BLaER1 (cell line): Measurements from ENCODE around the gene PCDHGA12.
A peak's percentile ranks its signal among the peaks of the same experiment; 100 is the strongest.
"Not testable (repeated sequence)": the region's sequence is repeated elsewhere in the genome, so short reads cannot be mapped to it uniquely, and the experiment has no call there.

Source experiments
- H3K27ac ChIP-seq: shearing (Covaris generic); formaldehyde crosslinking; 2 replicates; pipeline ENCODE4 v1.8.1; 2022
- H3K27me3 ChIP-seq: shearing (Covaris generic); formaldehyde crosslinking; 2 replicates; pipeline ENCODE4 v1.8.1; 2022
- H3K36me3 ChIP-seq: shearing (Covaris generic); formaldehyde crosslinking; 2 replicates; pipeline ENCODE4 v1.8.1; 2022
- H3K4me1 ChIP-seq: shearing (Covaris generic); formaldehyde crosslinking; 2 replicates; pipeline ENCODE4 v1.8.1; 2022
- H3K4me2 ChIP-seq: shearing (Covaris generic); formaldehyde crosslinking; 2 replicates; pipeline ENCODE4 v1.8.1; 2022
- H3K4me3 ChIP-seq: shearing (Covaris generic); formaldehyde crosslinking; 2 replicates; pipeline ENCODE4 v1.8.1; 2022
- H3K9ac ChIP-seq: shearing (Covaris generic); formaldehyde crosslinking; 2 replicates; pipeline ENCODE4 v1.8.1; 2022
- H3K9me3 ChIP-seq: shearing (Covaris generic); formaldehyde crosslinking; 2 replicates; pipeline ENCODE4 v1.8.1; 2022
- H4K20me1 ChIP-seq: shearing (Covaris generic); formaldehyde crosslinking; 2 replicates; pipeline ENCODE4 v1.8.1; 2022
- Cebpa-rat ChIP-seq: shearing (Covaris generic); IDR thresholded peaks from 2 replicates; pipeline ENCODE4 v1.8.1; 2022

PCDHGA12 gene

GRCh38 chr5:141420855-141421488, 9.3 kb upstream of the PCDHGA12 start, which contains the start of gene PCDHGA11:
TSS of gene PCDHGA11 (plus strand) at chr5:141421051. CDS start at chr5:141421228, 177 bp downstream.
- no peak for TF ChIP-seq Cebpa-rat
- H3K27me3 ChIP-seq: peaks cover 18% of the 10 kb centered on the region
- no peaks in the 10 kb centered on the region for H4K20me1 ChIP-seq
- no peak within 1 kb of the TSS for H3K4me2 ChIP-seq
- no peak within 1 kb of the TSS for H3K27ac ChIP-seq
- peaks cover 67% of the 10 kb centered on the region for H3K9me3 ChIP-seq
- H3K9ac ChIP-seq: no peak within 1 kb of the TSS
- peaks cover under 1% of the 10 kb centered on the region; the same call in 1 of the 2 replicates for H3K4me1 ChIP-seq
- peaks cover 23% of the 10 kb centered on the region for H3K36me3 ChIP-seq
- H3K4me3 ChIP-seq: peak within 1 kb of the TSS; percentile 22; the same call in 1 of the 2 replicates

GRCh38 chr5:141421489-141421855, 8.8 kb upstream of the PCDHGA12 start:
- no peak overlapping the region for H3K27ac ChIP-seq
- H3K4me1 ChIP-seq: no peaks in the 10 kb centered on the region
- no peak overlapping the region for H3K4me3 ChIP-seq
- H3K9ac ChIP-seq: no peak overlapping the region
- no peaks in the 10 kb centered on the region for H4K20me1 ChIP-seq
- TF ChIP-seq Cebpa-rat: no peak
- peaks cover 72% of the 10 kb centered on the region for H3K9me3 ChIP-seq
- H3K4me2 ChIP-seq: no peak overlapping the region
- peaks cover 18% of the 10 kb centered on the region for H3K27me3 ChIP-seq
- H3K36me3 ChIP-seq: peaks cover 23% of the 10 kb centered on the region

GRCh38 chr5:141422742-141423291, 7.5 kb upstream of the PCDHGA12 start:
- Histone ChIP-seq H4K20me1 (no peaks in the 10 kb centered on the region), H3K27ac (no peak overlapping the region), H3K27me3 (peaks cover 18% of the 10 kb centered on the region), H3K9me3 (peaks cover 75% of the 10 kb centered on the region), H3K36me3 (peaks cover 32% of the 10 kb centered on the region), H3K4me1 (no peaks in the 10 kb centered on the region), H3K4me2 (no peak overlapping the region), H3K9ac (no peak overlapping the region), H3K4me3 (no peak overlapping the region)
- no peak for TF ChIP-seq Cebpa-rat

GRCh38 chr5:141427783-141428426, 2.4 kb upstream of the PCDHGA12 start:
- no peak for TF ChIP-seq Cebpa-rat
- H3K36me3 ChIP-seq: peaks cover 14% of the 10 kb centered on the region
- no peak overlapping the region for H3K27ac ChIP-seq
- no peaks in the 10 kb centered on the region for H4K20me1 ChIP-seq
- no peak overlapping the region for H3K9ac ChIP-seq
- no peak overlapping the region for H3K4me2 ChIP-seq
- H3K4me3 ChIP-seq: no peak overlapping the region
- no peaks in the 10 kb centered on the region for H3K27me3 ChIP-seq
- no peaks in the 10 kb centered on the region for H3K4me1 ChIP-seq
- H3K9me3 ChIP-seq: peaks cover 51% of the 10 kb centered on the region

GRCh38 chr5:141431286-141431685, 979 bp downstream of the PCDHGA12 start:
- peaks cover 14% of the 10 kb centered on the region for H3K36me3 ChIP-seq
- H4K20me1 ChIP-seq: no peaks in the 10 kb centered on the region
- H3K4me3 ChIP-seq: peak overlapping the region; percentile 74
- H3K4me1 ChIP-seq: no peaks in the 10 kb centered on the region
- H3K27ac ChIP-seq: peak overlapping the region; percentile 53
- TF ChIP-seq Cebpa-rat: no peak
- H3K4me2 ChIP-seq: peak overlapping the region; percentile 86
- no peaks in the 10 kb centered on the region for H3K27me3 ChIP-seq
- H3K9ac ChIP-seq: peak overlapping the region; percentile 79
- H3K9me3 ChIP-seq: peaks cover 63% of the 10 kb centered on the region

- not testable (repeated sequence) for H3K4me1 ChIP-seq, H3K4me2 ChIP-seq, H3K27ac ChIP-seq, H3K27me3 ChIP-seq, H3K9ac ChIP-seq, H4K20me1 ChIP-seq
- Histone ChIP-seq H3K4me3 (peak overlapping the region; percentile 74; the same call in 1 of the 2 replicates), H3K36me3 (peaks cover 10% of the 10 kb centered on the region), H3K9me3 (peaks cover 63% of the 10 kb centered on the region)
Observed at GRCh38 chr5:141432308-141432707, 2.0 kb downstream of the PCDHGA12 start.

- H4K20me1 ChIP-seq, H3K4me1 ChIP-seq, H3K9ac ChIP-seq, H3K27me3 ChIP-seq, H3K4me2 ChIP-seq, H3K27ac ChIP-seq, H3K36me3 ChIP-seq: not testable (repeated sequence)
- Histone ChIP-seq H3K4me3 (peak overlapping the region; percentile 14; the same call in 1 of the 2 replicates), H3K9me3 (peaks cover 63% of the 10 kb centered on the region)
Observed at GRCh38 chr5:141432726-141433125, 2.4 kb downstream of the PCDHGA12 start.

- TF ChIP-seq Cebpa-rat: no peak
- Histone ChIP-seq H3K36me3 (no peaks in the 10 kb centered on the region), H3K27ac (no peak overlapping the region), H3K4me1 (no peaks in the 10 kb centered on the region), H3K9ac (no peak overlapping the region), H4K20me1 (no peaks in the 10 kb centered on the region), H3K4me2 (no peak overlapping the region), H3K27me3 (no peaks in the 10 kb centered on the region), H3K4me3 (no peak overlapping the region), H3K9me3 (peaks cover 60% of the 10 kb centered on the region)
Observed at GRCh38 chr5:141434006-141434405, 3.7 kb downstream of the PCDHGA12 start.

GRCh38 chr5:141437221-141437620, 6.9 kb downstream of the PCDHGA12 start:
- no peak overlapping the region for H3K4me3 ChIP-seq
- H3K9ac ChIP-seq: no peak overlapping the region
- H3K4me1 ChIP-seq: no peaks in the 10 kb centered on the region
- no peak overlapping the region for H3K4me2 ChIP-seq
- H3K27ac ChIP-seq: no peak overlapping the region
- no peaks in the 10 kb centered on the region for H3K27me3 ChIP-seq
- H3K36me3 ChIP-seq: peaks cover 20% of the 10 kb centered on the region
- H4K20me1 ChIP-seq: no peaks in the 10 kb centered on the region
- peaks cover 74% of the 10 kb centered on the region for H3K9me3 ChIP-seq
- TF ChIP-seq Cebpa-rat: no peak

- H3K4me3 ChIP-seq: no peak overlapping the region
- H3K27me3 ChIP-seq: no peaks in the 10 kb centered on the region
- H3K9ac ChIP-seq: no peak overlapping the region
- peaks cover 20% of the 10 kb centered on the region for H3K36me3 ChIP-seq
- no peaks in the 10 kb centered on the region for H4K20me1 ChIP-seq
- no peak overlapping the region for H3K4me2 ChIP-seq
- H3K9me3 ChIP-seq: peaks cover 50% of the 10 kb centered on the region
- no peak for TF ChIP-seq Cebpa-rat
- H3K4me1 ChIP-seq: no peaks in the 10 kb centered on the region
- no peak overlapping the region for H3K27ac ChIP-seq
Observed at GRCh38 chr5:141439411-141440141, 9.3 kb downstream of the PCDHGA12 start.
